Fibroblast of skin of left quadriceps (primary cell): ENCODE measurements around the gene PCIF1.
A peak's percentile ranks its signal among the peaks of the same experiment; 100 is the strongest.
"Not testable (repeated sequence)": the region's sequence is repeated elsewhere in the genome, so short reads cannot be mapped to it uniquely, and the experiment has no call there.

Source experiments
- DNase-seq, 2 experiments: peaks; one replicate each; pipeline ENCODE4 v3.0.0-alpha.2; 2013; ENCODE audit warnings: low read depth in 2 of 2

The PCIF1 gene

DNA sequence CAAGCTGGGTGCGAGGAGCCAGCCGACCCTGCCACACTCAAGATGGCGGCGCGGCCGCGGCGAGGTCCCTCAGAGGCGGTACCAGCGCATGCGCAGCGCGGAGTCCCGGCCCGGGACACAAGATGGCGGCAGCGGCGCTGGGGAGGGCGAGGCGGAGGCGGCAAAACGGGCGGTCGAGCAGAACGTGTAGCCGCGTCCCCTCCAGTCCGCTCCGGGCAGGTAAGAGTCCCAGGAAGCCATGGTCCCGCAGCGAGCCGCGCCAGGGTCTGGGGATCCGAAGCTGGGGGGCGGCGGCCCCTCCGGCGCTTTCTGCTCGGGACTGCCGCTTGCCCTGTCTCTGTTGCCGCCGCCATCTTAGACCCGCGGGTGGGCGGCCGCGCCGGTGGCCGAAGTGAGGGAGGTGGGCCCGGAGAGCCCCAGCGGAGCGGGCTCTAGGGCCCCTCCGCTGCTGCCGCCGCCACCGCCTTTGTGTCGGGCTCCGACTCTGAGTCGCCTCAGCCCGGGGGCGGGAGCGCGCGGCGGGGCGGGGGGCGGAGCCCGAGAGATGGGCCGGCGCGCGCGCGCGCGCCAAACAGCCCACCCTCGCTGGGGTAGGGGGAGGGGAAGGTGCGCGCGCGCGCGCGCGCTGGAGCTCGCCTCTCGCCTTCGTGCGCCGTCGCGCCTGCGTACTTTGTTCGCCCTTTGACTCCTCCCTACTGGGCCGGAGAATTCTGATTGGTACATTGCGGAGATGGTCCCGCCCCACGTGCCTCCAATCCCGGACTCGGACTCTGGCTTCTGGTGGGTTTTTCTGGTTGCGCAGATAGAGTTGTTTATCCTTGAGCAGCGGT is at the start of gene PCIF1:
Gene PCIF1, plus strand, starts transcription at position 98 of the 830 bp plus-strand sequence. CDS start 4,317 bp downstream, outside the sequence.
- peak; percentile 95 for DNase-seq

DNA sequence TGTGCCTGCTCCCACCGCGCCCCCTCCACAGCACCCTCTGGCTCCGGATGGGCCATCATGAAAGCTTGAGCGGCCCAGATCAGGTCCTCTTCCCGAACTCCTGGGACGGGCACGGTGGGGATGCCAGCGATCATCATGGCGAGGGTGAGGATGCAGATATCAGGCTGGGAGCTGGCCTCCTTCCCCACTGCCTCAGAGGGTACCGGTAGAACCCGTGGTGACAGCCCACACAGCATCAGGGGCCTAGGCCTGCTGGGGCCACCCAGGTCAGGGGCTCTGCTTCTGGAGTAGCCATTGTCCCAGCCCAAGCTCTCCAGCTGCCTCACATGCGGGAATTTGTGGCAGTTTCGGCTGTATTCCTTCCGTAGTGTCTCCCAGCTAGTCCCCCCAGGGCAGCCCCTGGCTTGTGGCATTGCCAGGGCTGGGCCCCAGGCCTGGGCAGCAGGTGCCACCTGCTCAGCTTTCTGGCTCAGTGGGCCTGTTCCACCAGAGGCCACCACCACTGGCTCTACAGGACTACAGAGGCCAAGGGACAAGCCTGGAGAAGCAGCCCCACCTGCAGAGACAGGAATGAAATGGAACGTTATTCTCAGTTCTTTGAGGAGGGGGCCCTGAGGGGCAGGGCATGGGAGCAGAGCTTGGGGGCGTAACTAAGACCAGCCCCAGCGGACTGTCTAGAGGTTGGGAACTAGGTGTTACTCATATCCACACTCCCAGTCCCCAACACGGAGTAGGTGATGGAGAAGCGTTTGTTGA is 47.7 kb upstream of the PCIF1 start:
- no peak for DNase-seq

DNA sequence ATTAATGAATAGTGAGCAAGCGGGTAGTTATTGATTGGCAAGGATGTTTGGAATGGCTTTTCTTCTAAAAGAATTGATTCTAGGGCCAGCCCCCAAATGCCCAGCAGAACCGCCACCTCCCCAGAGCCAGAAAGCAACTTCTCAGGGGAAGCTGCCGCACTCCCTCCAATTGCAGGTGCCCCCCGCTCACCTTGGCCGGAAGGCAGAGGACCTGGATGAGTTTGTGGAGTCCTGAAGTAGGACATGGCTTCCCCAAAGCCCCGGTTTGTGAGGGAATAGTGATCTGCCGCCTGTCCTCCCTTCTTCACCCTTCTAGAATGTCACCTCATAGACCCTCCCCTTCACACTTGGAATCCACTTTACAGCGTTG is 47.2 kb upstream of the PCIF1 start, which contains the start of gene SPATA25:
Gene SPATA25, minus strand, starts transcription at position 277 of the 370 bp plus-strand sequence. Its CDS starts 32 bp downstream, at position 245.
- DNase-seq = no peak

DNA sequence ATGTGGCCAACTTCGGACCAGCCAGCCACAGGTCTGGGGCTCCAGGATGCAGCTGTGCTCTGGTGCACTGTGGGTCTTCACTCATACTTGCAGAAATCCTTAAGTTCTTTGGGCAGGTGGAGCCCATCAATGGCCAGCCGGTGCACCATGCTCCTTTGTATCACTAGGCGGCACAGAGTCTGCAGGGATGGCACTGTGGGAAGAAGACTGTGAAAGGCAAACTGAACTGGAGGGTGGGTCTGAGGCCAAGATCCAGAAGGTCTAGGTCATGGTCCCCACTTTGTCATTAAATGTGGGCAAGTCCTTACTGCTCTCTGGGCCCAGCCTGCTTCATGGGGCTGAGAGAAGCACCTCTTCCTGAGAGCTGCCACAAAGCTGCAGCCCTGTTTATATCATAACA is 45.8 kb upstream of the PCIF1 start:
- DNase-seq = no peak

DNA sequence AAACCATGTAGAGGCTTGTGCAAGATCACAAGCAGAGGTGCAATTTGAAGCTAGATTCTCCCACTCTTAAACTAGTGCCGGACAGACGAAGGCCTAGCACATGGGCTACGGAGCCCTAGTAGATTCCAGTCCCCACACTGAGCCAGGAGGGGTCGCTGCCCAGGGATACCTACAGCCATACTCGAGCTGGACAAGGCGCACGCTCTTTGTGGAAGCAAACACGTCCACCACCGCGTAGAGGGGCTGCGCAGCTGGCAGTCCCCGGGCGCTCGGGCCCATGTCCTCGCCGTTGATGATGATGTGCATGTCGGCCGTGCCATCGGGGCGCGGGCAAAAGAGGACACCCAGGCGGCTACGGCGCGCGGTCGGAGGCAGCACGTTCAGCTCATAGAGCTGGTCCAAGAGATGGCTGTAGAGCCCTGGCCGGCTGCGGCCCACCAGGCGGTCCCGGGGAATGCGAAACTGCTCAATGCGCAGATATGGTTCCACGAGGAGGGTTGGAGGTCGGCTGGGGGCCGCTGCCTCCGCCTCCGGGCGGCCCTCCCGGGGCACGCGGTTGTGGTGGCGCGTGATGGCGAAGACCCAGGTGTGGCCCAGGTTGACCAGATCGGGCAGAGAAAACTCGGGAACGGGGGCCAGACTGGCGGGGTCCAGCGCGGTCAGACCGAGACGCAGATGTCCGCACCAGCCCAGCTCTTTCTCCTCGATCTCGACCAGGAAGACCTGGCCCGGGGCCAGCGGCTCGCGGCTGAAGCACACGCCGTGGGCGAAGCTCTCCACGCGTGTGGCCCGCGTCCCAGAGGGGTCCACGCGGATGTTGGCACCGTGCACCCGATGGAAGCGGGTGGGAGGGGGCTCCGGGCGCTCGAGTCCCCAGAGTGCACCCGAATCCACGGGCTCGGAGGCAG is 44.2 kb upstream of the PCIF1 start:
- peak in 1 of 2 experiments; percentile 48 for DNase-seq

DNA sequence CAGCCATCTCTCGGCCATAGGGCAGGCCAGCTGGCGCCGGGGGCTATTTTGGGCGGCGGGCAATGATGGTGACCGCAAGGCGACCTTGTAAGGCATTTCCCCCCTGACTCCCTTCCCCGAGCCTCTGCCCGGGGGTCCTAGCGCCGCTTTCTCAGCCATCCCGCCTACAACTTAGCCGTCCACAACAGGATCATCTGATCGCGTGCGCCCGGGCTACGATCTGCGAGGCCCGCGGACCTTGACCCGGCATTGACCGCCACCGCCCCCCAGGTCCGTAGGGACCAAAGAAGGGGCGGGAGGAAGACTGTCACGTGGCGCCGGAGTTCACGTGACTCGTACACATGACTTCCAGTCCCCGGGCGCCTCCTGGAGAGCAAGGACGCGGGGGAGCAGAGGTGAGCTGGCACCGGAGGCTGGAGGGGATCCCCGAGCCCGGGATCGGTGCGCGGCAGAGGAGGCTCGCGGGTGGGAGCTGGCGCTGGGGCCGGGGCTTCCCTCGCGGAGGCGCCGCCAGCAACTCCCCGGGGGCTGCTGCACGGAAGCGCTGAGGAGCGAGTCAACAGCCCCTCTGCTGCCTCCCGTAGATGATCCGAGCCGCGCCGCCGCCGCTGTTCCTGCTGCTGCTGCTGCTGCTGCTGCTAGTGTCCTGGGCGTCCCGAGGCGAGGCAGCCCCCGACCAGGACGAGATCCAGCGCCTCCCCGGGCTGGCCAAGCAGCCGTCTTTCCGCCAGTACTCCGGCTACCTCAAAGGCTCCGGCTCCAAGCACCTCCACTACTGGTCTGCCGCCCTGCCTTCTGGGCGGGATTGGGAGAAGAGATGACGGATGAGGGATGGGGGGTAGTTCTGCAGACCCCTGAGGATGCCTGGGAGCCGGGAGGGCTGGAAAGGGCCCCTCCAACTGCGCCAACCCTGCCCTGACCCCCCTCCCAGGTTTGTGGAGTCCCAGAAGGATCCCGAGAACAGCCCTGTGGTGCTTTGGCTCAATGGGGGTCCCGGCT is 43.2 kb upstream of the PCIF1 start, which contains the start of the genes CTSA and NEURL2:
Gene CTSA, plus strand, starts transcription at position 351 of the 999 bp plus-strand sequence. Its CDS starts 234 bp downstream, at position 585.
Gene NEURL2, minus strand, starts transcription at position 224 of the 999 bp plus-strand sequence. Its CDS starts 217 bp downstream, at position 7.
- DNase-seq = peak; percentile 83

DNA sequence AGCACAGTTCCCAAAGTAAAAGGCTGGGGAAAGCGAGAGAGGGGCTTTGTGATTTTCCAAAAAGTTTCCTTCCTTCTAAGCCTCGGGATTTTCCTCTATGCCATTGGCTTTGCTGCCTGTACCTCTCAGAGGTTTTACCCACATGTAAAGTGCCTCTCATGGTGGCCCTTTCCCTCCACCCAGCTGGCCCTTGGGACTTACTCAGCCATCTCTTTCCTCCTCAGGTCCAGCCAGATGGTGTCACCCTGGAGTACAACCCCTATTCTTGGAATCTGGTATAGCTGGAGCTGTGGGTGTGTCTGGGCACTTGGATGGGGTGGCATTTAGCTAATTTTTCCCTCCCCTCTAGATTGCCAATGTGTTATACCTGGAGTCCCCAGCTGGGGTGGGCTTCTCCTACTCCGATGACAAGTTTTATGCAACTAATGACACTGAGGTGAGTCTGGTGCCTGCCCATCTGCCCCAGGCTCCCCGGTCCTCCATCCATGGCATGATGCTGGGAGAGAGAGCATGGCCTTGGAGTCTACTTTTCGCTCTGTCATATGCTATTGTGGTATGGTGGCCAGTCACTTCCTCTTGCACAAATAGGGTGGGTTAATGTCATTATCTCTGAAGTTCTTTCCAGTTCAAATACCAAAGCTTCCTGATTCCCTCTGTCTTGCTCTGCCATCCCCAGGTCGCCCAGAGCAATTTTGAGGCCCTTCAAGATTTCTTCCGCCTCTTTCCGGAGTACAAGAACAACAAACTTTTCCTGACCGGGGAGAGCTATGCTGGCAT is 42.2 kb upstream of the PCIF1 start:
- no peak for DNase-seq

DNA sequence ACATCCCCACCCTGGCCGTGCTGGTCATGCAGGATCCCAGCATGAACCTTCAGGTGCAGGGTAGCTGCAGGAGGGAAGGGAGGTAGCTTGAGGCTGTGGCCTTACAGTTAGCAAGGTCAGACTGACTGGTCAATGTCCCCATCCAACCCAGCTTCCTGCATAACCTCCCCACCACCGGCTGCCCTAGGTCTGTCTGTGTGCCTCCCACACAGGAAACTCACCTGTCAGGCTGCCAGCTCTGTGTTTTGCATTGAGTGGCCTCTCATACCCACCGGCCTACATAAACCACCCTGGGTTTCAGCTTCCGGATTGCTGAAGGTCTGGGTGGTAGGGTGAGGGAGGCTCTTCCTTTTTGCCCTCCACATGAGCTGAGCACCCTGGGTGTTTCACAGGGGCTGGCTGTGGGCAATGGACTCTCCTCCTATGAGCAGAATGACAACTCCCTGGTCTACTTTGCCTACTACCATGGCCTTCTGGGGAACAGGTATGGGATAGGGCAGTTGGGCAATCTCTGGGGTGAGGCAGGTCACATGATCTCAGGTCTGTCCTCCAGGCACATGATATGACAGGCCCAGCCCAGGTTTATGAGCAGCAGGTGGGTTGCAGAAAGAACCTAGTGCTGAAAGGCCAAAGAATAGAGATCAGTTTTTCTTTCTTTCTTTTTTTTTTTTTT is 41.5 kb upstream of the PCIF1 start:
- no peak for DNase-seq

DNA sequence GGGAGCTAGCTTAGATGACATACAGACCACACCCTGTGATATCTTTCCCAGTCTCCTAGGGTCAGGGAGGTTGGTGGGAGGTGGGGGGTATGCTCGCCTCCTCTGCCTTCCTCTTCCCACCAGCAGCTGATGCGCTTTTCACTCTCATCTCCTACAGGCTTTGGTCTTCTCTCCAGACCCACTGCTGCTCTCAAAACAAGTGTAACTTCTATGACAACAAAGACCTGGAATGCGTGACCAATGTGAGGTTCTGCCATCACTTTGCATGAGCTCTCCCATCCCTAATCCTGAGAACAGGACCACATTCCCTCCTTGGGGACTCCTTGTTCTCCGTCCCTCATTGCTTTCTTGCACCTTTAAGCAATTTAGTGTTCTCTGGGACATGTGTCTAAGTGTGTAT is 40.7 kb upstream of the PCIF1 start:
- DNase-seq = no peak

DNA sequence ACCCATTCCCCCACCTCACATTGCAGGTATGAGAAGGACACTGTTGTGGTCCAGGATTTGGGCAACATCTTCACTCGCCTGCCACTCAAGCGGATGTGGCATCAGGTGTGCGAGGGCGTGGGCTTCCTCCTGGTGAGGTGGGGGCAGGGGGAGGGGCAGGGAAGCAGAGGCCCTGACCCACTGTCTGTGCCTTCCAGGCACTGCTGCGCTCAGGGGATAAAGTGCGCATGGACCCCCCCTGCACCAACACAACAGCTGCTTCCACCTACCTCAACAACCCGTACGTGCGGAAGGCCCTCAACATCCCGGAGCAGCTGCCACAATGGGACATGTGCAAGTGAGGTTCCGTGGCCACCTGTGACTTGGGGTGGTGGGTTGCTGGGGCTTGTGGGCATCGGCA is 39.7 kb upstream of the PCIF1 start:
- DNase-seq = no peak

DNA sequence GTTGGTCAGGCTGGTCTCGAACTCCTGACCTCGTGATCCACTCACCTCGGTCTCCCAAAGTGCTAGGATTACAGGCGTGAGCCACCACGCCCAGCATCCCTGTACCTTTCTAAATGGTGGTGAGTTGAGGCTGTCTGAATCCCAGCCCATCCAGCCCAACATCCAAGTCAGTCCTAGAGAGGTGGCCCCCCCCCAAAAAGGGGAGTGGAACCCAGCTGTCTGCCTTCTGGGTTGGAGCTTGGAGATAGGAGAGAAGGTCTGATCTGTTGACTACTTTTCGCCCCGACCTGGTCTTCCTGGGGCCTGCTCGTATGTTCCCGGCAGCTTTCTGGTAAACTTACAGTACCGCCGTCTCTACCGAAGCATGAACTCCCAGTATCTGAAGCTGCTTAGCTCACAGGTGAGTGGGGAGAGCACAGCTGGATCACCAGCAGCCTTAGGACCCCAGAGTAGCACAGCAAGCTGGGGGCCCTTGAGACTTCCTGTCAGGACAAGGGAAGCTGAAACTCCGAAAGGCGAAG is 37.8 kb upstream of the PCIF1 start:
- DNase-seq = no peak

DNA sequence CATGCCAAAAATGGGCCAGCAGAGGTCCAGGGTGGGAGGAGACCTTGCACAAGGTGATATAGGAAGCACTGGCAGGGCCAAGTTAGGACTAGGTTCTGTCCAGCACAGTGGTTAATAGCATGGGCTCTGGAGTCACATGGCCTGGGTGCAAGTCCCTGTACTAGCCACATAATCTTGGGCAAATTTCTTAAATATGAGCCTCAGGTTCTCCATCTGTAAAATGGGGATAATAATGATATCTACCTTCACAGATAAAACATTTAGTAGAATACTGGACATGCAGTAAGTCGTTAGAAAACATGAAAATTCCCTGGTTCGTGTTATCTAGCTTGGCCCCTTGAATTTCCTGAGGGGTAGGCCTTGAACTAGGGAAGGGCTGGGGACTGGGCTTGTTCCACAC is 37.2 kb upstream of the PCIF1 start:
- DNase-seq = no peak

DNA sequence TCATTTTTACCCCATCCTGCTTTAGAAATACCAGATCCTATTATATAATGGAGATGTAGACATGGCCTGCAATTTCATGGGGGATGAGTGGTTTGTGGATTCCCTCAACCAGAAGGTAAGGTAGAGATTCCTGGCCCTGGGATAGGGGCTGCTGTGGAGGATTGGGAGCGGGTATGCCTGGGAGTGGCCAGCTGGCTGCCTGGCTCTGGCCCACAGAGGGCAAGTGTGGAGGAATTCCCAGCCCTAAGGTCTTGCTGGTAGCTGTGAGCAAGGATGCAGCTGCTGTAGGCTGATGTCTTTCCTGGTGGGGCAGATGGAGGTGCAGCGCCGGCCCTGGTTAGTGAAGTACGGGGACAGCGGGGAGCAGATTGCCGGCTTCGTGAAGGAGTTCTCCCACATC is 36.8 kb upstream of the PCIF1 start:
- DNase-seq = no peak

DNA sequence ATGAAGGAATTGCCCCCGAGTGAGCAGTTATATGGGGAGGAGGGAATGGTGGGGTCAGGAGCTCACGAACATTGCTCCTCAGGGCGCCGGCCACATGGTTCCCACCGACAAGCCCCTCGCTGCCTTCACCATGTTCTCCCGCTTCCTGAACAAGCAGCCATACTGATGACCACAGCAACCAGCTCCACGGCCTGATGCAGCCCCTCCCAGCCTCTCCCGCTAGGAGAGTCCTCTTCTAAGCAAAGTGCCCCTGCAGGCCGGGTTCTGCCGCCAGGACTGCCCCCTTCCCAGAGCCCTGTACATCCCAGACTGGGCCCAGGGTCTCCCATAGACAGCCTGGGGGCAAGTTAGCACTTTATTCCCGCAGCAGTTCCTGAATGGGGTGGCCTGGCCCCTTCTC is 36.2 kb upstream of the PCIF1 start:
- no peak for DNase-seq

DNA sequence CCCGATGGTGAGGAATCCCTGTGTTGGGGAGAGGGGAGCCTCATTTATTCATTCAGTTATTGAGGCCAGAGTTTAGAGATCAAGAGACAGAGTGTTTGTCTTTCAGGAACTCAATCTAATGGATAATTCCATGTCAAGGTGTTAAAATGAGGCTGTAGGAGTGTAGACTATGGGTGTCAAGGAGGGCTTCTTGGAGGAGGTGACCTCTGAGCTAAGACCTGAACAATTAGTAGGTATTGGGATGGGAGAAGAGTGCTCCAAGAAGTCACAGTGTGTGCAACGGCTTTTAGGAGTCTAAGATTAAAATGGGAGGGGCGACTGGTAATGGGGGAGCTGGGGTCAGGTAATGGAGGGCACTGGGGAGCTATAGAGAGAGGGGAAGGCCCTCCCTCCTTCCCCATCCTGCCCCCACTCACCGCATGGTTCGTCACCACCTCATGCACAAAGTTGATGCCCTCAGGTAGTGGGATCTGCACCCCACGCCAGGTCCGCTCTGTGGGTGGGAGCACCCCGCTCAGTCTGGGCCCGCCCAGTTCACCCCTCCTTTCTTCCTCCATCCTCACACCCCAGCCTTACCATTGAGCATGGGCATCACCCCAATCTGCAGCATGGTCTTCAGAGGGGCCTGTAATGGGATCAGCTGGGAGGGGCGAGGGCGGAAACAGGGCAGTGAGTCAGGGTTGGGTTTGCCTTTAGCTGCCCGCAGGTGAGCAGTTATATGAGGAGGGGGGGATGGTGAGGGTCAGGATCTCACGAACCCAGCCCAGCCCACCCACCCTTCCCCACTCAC is 35.2 kb upstream of the PCIF1 start:
- DNase-seq = no peak

DNA sequence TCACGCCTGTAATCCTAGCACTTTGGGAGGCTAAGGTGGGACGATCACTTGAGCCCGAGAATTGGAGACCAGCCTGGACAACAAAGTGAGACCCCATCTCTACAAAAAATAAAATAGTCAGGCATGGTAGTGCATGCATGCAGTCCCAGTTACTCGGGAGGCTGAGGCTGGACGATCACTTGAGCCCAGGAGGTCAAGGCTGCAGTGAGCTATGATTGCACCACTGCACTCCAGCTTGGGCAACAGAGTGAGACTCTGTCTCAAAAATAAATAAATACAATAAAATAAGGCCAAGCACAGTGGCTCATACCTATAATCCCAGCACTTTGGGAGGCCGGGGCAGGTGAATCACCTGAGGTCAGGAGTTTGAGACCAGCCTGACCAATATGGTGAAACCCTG is 33.2 kb upstream of the PCIF1 start:
- not testable (repeated sequence) for DNase-seq

DNA sequence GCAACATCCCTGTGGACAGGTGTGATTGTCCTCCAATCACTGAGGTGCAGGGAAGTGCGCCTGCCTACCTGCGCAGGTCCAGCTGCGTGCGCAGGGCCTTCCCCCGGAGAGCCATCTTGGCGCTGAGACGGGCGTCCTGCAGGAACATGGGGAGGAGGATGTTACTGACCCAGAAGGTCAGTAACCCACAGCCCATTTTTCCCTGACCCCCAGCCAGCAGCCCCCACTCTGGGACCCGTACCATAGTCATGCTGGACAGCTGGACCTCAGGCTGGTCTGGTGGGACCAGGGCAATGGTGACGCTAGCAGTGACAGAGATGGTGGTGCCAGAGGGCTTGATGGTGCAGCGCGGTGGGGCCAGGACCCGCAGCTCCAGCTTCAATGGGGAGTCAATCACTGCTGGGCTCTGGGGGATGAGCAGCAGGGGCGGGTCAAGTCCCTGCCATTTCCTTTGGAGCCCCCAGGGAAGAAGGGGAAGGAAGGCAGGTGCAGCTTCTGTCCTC is 32.2 kb upstream of the PCIF1 start:
- no peak for DNase-seq
